AG04450 (cell line): ENCODE data around the gene ZBTB14. TPM values are rescaled to one million over a fixed set of nuclear protein-coding genes. Genes with fewer than 3 reads are reported as not detected.

Experiments
- CTCF ChIA-PET: fragments of 300-600, 350-600 bp; formaldehyde crosslinking; extraction: SDS; loops from one replicate; lab custom pipeline; 2022; ENCODE audit warnings: antibody characterized with exemption, inconsistent platforms; lab: Charles Lee
- POLR2A ChIA-PET: fragments of 350-600 bp; formaldehyde crosslinking; extraction: SDS; loops from one replicate; lab custom pipeline; 2021; ENCODE audit warnings: antibody characterized with exemption, inconsistent platforms; lab: Yijun Ruan, JAX
- DNase-seq: peaks from one replicate; pipeline ENCODE4 v3.0.0-alpha.2; 2011; ENCODE audit warnings: low read depth, low spot score
- H3K27ac ChIP-seq: one replicate; pipeline ENCODE4 v1.5.1; 2012; ENCODE audit warnings: low read depth, low read length, control low read depth
- H3K27me3 ChIP-seq: one replicate; pipeline ENCODE4 v1.6.0; 2012; ENCODE audit warnings: low read length; ENCODE audit not compliant: control insufficient read depth, insufficient read depth
- H3K4me3 ChIP-seq: 2 replicates; pipeline ENCODE4 v1.5.1; 2011; ENCODE audit warnings: mild to moderate bottlenecking, low read depth, low read length, control low read depth
- H3K9me3 ChIP-seq: 2 replicates; pipeline ENCODE4 v1.5.1; 2012; ENCODE audit warnings: low read length; ENCODE audit not compliant: control insufficient read depth, insufficient read depth
- polyA plus RNA-seq: library from polyadenylated mRNA; depleted of rRNA; stranded (reverse); fragments of >200 nt; gene quantifications from 2 replicates; pipeline ENCODE4 v1.2.3, GENCODE V29; 2011
- TF ChIP-seq, protein P1 (sequence below): IDR thresholded peaks from 2 replicates; pipeline ENCODE4 v1.5.1; 2011; ENCODE audit warnings: low read depth, low read length, control low read depth, inconsistent platforms

ZBTB14 gene
- polyA plus RNA-seq, 1 experiment, result 17.7 TPM

- CTCF ChIA-PET, result no interaction called here
- POLR2A ChIA-PET, result interaction anchor here (0.6 to 4.9 kb wide), 2 partner anchors 18 to 56 kb away, joined by 4 to 39 read pairs; no protein-coding TSS in a partner anchor
- H3K9me3 ChIP-seq, result no peaks in the 10 kb centered on the region
- TF ChIP-seq, protein P1, sequence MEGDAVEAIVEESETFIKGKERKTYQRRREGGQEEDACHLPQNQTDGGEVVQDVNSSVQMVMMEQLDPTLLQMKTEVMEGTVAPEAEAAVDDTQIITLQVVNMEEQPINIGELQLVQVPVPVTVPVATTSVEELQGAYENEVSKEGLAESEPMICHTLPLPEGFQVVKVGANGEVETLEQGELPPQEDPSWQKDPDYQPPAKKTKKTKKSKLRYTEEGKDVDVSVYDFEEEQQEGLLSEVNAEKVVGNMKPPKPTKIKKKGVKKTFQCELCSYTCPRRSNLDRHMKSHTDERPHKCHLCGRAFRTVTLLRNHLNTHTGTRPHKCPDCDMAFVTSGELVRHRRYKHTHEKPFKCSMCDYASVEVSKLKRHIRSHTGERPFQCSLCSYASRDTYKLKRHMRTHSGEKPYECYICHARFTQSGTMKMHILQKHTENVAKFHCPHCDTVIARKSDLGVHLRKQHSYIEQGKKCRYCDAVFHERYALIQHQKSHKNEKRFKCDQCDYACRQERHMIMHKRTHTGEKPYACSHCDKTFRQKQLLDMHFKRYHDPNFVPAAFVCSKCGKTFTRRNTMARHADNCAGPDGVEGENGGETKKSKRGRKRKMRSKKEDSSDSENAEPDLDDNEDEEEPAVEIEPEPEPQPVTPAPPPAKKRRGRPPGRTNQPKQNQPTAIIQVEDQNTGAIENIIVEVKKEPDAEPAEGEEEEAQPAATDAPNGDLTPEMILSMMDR, result no peak
- no peak overlapping the region for H3K27ac ChIP-seq
- H3K4me3 ChIP-seq, result peak overlapping the region; percentile 78
- H3K27me3 ChIP-seq, result peaks cover 2% of the 10 kb centered on the region
- no peak for DNase-seq
These were observed 1.4 kb downstream of the ZBTB14 start for GRCh38 chr18:5294113-5294456.

- Histone ChIP-seq H3K27me3 (no peaks in the 10 kb centered on the region), H3K4me3 (no peak overlapping the region), H3K27ac (no peak overlapping the region), H3K9me3 (no peaks in the 10 kb centered on the region)
- TF ChIP-seq, protein P1, result no peak
- POLR2A ChIA-PET, result no interaction called here
- no peak for DNase-seq
- CTCF ChIA-PET, result interaction anchor here (1.2 kb wide), 1 partner anchor 8 kb away, joined by 3 read pairs; no protein-coding TSS in a partner anchor
These were observed 7.0 kb downstream of the ZBTB14 start for GRCh38 chr18:5288517-5288935.

DNA sequence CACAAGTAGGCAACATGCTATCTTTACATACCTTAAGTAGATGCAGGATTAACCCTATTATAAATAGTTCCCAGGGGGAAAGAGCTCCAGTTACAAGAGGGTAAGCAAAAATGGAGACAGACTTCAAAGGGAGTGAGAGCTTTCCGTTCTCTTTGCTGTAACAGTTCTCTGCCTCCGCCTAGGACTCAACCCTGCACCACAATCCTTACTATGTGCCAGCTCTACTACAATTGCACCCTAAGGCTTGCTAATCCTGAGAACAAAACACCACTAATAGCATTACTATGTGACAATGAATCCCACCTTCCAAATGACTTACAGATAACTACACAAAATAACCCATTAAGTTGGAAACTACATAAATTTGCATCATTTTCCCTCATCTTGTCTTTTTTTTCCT is 7.7 kb downstream of the ZBTB14 start:
- no peak overlapping the region for H3K27ac ChIP-seq
- no peaks in the 10 kb centered on the region for H3K27me3 ChIP-seq
- TF ChIP-seq, protein P1, result no peak
- no peak for DNase-seq
- no peaks in the 10 kb centered on the region for H3K9me3 ChIP-seq
- no peak overlapping the region for H3K4me3 ChIP-seq
- CTCF ChIA-PET, result interaction anchor here (1.2 kb wide), 1 partner anchor 9 kb away, joined by 3 read pairs; no protein-coding TSS in a partner anchor
- POLR2A ChIA-PET, result no interaction called here

DNA sequence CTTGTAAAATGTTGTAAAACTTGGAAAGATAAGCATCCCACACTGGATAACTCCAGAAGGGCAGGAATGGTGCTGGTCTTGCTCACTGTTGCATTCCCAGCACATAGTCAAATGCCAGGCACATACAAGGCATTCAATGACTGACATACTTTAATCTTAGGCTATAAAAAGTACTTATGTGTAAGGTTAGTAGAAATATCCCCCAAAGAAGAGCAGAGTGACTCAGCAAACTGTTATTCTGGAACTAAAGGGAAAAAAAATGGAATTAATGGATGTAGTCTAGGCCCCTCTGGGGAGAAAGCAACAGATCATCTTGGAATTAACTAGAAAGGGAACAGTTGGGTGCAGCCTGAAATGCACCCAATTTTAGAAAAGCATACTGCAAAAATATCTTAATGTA is 9.0 kb downstream of the ZBTB14 start:
- H3K27me3 ChIP-seq, result no peaks in the 10 kb centered on the region
- no peak overlapping the region for H3K27ac ChIP-seq
- TF ChIP-seq, protein P1, result no peak
- POLR2A ChIA-PET, result no interaction called here
- no peaks in the 10 kb centered on the region for H3K9me3 ChIP-seq
- H3K4me3 ChIP-seq, result no peak overlapping the region
- CTCF ChIA-PET, result no interaction called here
- DNase-seq, result no peak

- ChIA-PET POLR2A (no interaction called here), CTCF (no interaction called here)
- Histone ChIP-seq H3K4me3 (no peak overlapping the region), H3K27me3 (no peaks in the 10 kb centered on the region), H3K9me3 (no peaks in the 10 kb centered on the region), H3K27ac (no peak overlapping the region)
- TF ChIP-seq, protein P1, result no peak
- DNase-seq, result no peak
These were observed 10.2 kb downstream of the ZBTB14 start for GRCh38 chr18:5285326-5285725.
